Gastrocnemius medialis (tissue), 4 donors: ENCODE results near the gene TNFAIP3. TPM values are rescaled to one million over a fixed set of nuclear protein-coding genes. Genes with fewer than 3 reads are reported as not detected.
A peak's percentile ranks its signal among the peaks of the same experiment; 100 is the strongest.

ENCODE experiments used
- ATAC-seq, 2 donors: fragments of 150-250 bp; one replicate each; pipeline ENCODE4 v1.9.1; 2016
- DNase-seq, 2 donors: peaks; one replicate each; pipeline ENCODE4 v3.0.0-alpha.2; 2019
- H3K27ac ChIP-seq, 4 donors: fragments of 200-600 bp; sonication (generic); 1 replicate in 1 of 4; 2 replicates in 3 of 4; pipeline ENCODE4 v1.5.1; 2016 to 2018; ENCODE audit warnings: mild to moderate bottlenecking in 2 of 4, moderate library complexity in 1 of 4
- H3K27me3 ChIP-seq, 3 donors: fragments of 200-600 bp; sonication (generic) in 2 of 3; 1 replicate in 1 of 3; 2 replicates in 2 of 3; pipeline versions ENCODE4 v1.5.1 to v1.6.0; 2016 to 2019; ENCODE audit warnings: mild to moderate bottlenecking in 1 of 3, moderate library complexity in 1 of 3
- H3K36me3 ChIP-seq, 2 donors: fragments of 200-600 bp; sonication (generic) in 1 of 2; one replicate each; pipeline ENCODE4 v1.5.1; 2017 to 2018
- H3K4me1 ChIP-seq, 2 donors: fragments of 200-600 bp; sonication (generic) in 1 of 2; one replicate each; pipeline ENCODE4 v1.5.1; 2016 to 2017; ENCODE audit warnings: mild to moderate bottlenecking in 2 of 2
- H3K4me3 ChIP-seq, 4 donors: fragments of 200-600 bp; sonication (generic) in 3 of 4; 1 replicate in 1 of 4; 2 replicates in 3 of 4; pipeline ENCODE4 v1.5.1; 2016 to 2019; ENCODE audit warnings: mild to moderate bottlenecking in 2 of 4
- H3K9me3 ChIP-seq, 3 donors: fragments of 200-600 bp; sonication (generic) in 2 of 3; 1 replicate in 1 of 3; 2 replicates in 2 of 3; pipeline ENCODE4 v1.5.1; 2016 to 2019
- POLR2A ChIP-seq, 2 donors: fragments of 450-650 bp; IDR thresholded peaks; one replicate each; pipeline ENCODE4 v1.6.1; 2017; ENCODE audit warnings: antibody characterized with exemption in 2 of 2, mild to moderate bottlenecking in 2 of 2, moderate library complexity in 2 of 2
- in situ Hi-C, 4 donors: fragments of 200-750 bp; cut with MboI; loops; one replicate each; pipeline versions ENCODE4 v1.15.0 to v1.8.0; 2017; ENCODE audit warnings: low sequenced_read_pairs in 4 of 4
- intact Hi-C: fragments of 100-400 bp; cut with DNase I; formaldehyde crosslinking; loops from one replicate; pipeline ENCODE4 v1.15.1; 2023; ENCODE audit warnings: low total_unique reads
- total RNA-seq, 4 donors: library from RNA; depleted of rRNA; stranded (reverse); fragments of >200 nt; gene quantifications; one replicate each; pipeline versions ENCODE4 v1.1.0 to v1.2.3, GENCODE V29; 2016
- TF ChIP-seq, protein P1 (sequence below), 5 experiments: fragments of 450-650 bp in 3 of 5; fragments of 200-600 bp in 2 of 5; sonication (generic) in 2 of 5; IDR thresholded peaks in 4 of 5; conservative IDR thresholded peaks in 1 of 5; 1 replicate in 4 of 5; 2 replicates in 1 of 5; pipeline ENCODE4 v1.5.1; 2016 to 2019; ENCODE audit warnings: antibody characterized with exemption in 5 of 5, mild to moderate bottlenecking in 3 of 5, moderate library complexity in 3 of 5

Gene TNFAIP3
- total RNA-seq, 4 donors from 2014 or later, result 2.6 to 7.1 (median 4.7) TPM

DNA sequence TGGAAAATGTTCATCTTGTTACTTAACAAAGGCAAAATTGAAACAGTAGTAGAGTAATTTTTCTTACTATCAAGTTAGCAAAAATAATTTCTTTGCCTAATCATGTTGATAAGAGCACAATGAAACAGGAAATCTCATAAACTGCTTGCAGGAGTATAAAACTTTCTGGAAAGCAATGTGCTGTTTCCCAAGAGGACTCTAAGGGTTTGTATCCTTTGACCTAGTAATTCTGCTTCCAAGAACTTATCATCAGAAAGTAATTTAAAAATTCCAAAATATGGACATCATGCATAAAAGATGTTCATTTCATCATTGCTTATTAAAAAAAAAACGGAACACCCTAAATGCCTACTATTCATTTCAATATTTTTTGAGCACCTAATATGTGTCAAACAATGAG, 46.1 kb upstream of the TNFAIP3 start:
- intact Hi-C loops, result no loop called here
- in situ Hi-C loops, result no loop called here
- H3K36me3 ChIP-seq, result no peaks in the 10 kb centered on the region
- H3K27ac ChIP-seq, result no peak overlapping the region
- peak; percentile 35 to 49 for ATAC-seq
- no peaks in the 10 kb centered on the region for H3K9me3 ChIP-seq
- H3K4me1 ChIP-seq, result no peaks in the 10 kb centered on the region
- TF ChIP-seq, protein P1, sequence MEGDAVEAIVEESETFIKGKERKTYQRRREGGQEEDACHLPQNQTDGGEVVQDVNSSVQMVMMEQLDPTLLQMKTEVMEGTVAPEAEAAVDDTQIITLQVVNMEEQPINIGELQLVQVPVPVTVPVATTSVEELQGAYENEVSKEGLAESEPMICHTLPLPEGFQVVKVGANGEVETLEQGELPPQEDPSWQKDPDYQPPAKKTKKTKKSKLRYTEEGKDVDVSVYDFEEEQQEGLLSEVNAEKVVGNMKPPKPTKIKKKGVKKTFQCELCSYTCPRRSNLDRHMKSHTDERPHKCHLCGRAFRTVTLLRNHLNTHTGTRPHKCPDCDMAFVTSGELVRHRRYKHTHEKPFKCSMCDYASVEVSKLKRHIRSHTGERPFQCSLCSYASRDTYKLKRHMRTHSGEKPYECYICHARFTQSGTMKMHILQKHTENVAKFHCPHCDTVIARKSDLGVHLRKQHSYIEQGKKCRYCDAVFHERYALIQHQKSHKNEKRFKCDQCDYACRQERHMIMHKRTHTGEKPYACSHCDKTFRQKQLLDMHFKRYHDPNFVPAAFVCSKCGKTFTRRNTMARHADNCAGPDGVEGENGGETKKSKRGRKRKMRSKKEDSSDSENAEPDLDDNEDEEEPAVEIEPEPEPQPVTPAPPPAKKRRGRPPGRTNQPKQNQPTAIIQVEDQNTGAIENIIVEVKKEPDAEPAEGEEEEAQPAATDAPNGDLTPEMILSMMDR (IDR thresholded peaks at IDR 0.05 in 4 of 5, conservative IDR thresholded peaks at IDR 0.05 in 1 of 5), result no peak
- no peak for TF ChIP-seq POLR2A (IDR thresholded peaks at IDR 0.05)
- no peaks in the 10 kb centered on the region for H3K27me3 ChIP-seq
- no peak for DNase-seq
- no peak overlapping the region for H3K4me3 ChIP-seq

DNA sequence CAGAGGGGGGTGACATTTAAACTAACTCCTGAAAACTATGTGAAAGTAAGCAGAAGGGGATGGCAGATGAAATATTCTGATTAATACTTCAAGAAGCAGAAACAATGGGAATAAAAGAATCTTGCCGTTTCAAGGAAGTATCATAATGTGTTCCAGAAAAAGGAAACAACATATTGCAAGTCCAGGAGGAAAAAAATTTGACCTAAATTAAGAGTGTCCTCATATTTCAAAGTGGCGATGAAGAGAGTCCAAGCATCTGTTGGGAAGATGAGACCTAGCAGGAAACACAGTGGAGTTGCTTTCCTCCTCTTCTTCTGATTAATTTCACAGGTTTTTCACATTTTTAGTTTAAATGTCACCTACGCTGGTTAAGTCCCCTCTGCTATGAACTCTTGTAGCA, 45.6 kb upstream of the TNFAIP3 start:
- no peaks in the 10 kb centered on the region for H3K27me3 ChIP-seq
- H3K27ac ChIP-seq, result no peak overlapping the region
- no peaks in the 10 kb centered on the region for H3K36me3 ChIP-seq
- TF ChIP-seq POLR2A (IDR thresholded peaks at IDR 0.05), result no peak
- TF ChIP-seq, protein P1 (IDR thresholded peaks at IDR 0.05 in 4 of 5, conservative IDR thresholded peaks at IDR 0.05 in 1 of 5), result no peak
- intact Hi-C loops (no loop called here), in situ Hi-C loops (no loop called here)
- H3K4me1 ChIP-seq, result no peaks in the 10 kb centered on the region
- H3K9me3 ChIP-seq, result no peaks in the 10 kb centered on the region
- no peak overlapping the region for H3K4me3 ChIP-seq
- ATAC-seq (peak in 1 of 2 donors; percentile 44), DNase-seq (no peak)

DNA sequence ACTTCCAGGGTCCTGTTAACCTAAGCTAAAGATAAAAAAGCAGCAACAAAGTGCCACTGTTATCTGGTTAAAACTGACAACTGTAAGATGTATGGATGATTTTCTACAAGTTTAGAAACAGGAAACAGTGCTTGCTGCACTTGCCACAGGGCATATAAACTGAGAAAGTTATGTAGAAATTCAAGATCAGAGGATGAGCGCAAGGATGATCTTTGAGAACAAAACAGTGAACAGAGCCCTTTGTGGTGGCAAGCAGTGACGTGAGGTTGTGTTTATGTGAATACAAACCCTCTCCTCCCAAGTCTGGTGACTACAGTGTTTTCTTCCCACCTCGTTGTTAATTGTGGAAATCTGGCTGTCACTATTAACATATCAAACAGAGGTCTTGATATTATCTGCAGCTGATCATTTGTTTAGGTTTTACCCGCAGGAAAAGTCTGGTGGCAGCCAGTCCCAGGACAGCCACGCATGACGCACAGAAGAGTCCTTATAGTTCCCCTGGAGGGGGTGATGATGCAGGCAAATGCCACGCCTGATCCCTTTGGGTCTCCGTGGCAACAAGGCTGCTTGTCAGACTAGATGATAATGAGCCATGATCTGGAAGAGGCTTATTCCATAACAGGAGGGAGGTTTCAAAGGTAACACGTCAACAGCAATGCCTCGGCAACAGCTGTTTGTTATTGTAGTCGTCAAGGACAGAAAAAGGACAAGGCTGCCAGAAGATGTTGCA, 43.1 kb upstream of the TNFAIP3 start:
- intact Hi-C loops (no loop called here), in situ Hi-C loops (no loop called here)
- TF ChIP-seq, protein P1 (IDR thresholded peaks at IDR 0.05 in 4 of 5, conservative IDR thresholded peaks at IDR 0.05 in 1 of 5), result no peak
- TF ChIP-seq POLR2A (IDR thresholded peaks at IDR 0.05), result no peak
- H3K36me3 ChIP-seq, result no peaks in the 10 kb centered on the region
- H3K27ac ChIP-seq, result no peak overlapping the region
- H3K4me3 ChIP-seq, result no peak overlapping the region
- peak in 1 of 2 donors; percentile 34 for DNase-seq
- no peaks in the 10 kb centered on the region for H3K4me1 ChIP-seq
- H3K9me3 ChIP-seq, result no peaks in the 10 kb centered on the region
- no peaks in the 10 kb centered on the region for H3K27me3 ChIP-seq
- ATAC-seq, result peak in 1 of 2 donors; percentile 31

DNA sequence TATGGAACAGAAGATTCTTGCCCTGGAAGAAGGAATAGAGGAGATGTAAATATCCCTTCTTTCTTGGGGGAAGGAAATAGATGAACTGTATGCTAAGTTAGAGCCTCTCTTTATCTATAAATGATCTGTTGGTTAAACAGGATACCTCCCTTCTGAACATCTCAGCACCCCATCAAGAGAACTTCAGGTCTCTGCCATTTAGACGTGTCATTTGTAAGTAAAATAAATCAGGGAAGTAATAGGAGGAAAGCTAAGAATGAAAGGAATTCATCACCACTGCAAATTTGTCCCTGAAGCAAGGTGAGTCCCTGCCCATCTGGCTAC, 42.5 kb upstream of the TNFAIP3 start:
- no peak overlapping the region for H3K27ac ChIP-seq
- H3K4me3 ChIP-seq, result no peak overlapping the region
- TF ChIP-seq POLR2A (IDR thresholded peaks at IDR 0.05), result no peak
- TF ChIP-seq, protein P1 (IDR thresholded peaks at IDR 0.05 in 4 of 5, conservative IDR thresholded peaks at IDR 0.05 in 1 of 5), result no peak
- no peaks in the 10 kb centered on the region for H3K36me3 ChIP-seq
- intact Hi-C loops, result no loop called here
- ATAC-seq (no peak), DNase-seq (no peak)
- H3K27me3 ChIP-seq, result no peaks in the 10 kb centered on the region
- in situ Hi-C loops, result no loop called here
- no peaks in the 10 kb centered on the region for H3K9me3 ChIP-seq
- no peaks in the 10 kb centered on the region for H3K4me1 ChIP-seq

DNA sequence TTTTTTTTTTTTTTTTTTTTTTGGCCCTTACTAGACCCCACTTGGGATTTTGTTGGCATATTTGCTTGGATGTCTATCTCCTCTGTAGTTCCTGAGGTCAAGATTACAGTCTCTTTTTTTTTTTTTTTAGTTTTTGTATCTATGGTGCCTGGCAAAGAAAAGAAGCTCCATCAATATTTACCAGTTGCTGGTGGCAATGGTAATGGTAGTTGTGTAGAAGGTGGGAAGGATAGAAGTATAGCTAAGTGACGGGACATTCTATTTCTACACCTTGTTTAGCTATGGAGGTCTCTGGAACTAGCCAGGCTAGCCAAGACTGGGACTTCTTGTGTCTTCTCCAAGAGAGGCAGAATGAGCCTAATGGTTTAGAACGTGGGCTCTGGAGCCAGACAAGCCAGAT, 42.2 kb upstream of the TNFAIP3 start:
- intact Hi-C loops, result no loop called here
- TF ChIP-seq POLR2A (IDR thresholded peaks at IDR 0.05), result no peak
- TF ChIP-seq, protein P1 (IDR thresholded peaks at IDR 0.05 in 4 of 5, conservative IDR thresholded peaks at IDR 0.05 in 1 of 5), result no peak
- H3K27ac ChIP-seq, result no peak overlapping the region
- no peak for DNase-seq
- no peaks in the 10 kb centered on the region for H3K4me1 ChIP-seq
- ATAC-seq, result no peak
- H3K4me3 ChIP-seq, result no peak overlapping the region
- no peaks in the 10 kb centered on the region for H3K36me3 ChIP-seq
- no peaks in the 10 kb centered on the region for H3K9me3 ChIP-seq
- in situ Hi-C loops, result no loop called here
- H3K27me3 ChIP-seq, result no peaks in the 10 kb centered on the region
